ENCODE results near the gene TFPT. TPM values are rescaled to one million over a fixed set of nuclear protein-coding genes. Genes with fewer than 3 reads are reported as not detected.
"Not testable (repeated sequence)": the region's sequence is repeated elsewhere in the genome, so short reads cannot be mapped to it uniquely, and the experiment has no call there.

The TFPT gene
- total RNA-seq, 1 experiment from 2014 or later = 26.6 TPM

GRCh38 chr19:54100561-54100960, 14.9 kb downstream of the TFPT start, which contains the start of gene OSCAR:
OSCAR (minus strand) TSS chr19:54100803; CDS start chr19:54100792, 11 bp downstream.
- H2BK15ac ChIP-seq (ENCODE audit: low read depth, low read length) = no peak within 1 kb of the TSS
- no peak within 1 kb of the TSS for H2AK5ac ChIP-seq (ENCODE audit: insufficient read length, low read length)
- H3K79me1 ChIP-seq (ENCODE audit: insufficient read depth, low read depth, low read length, poor library complexity, severe bottlenecking) = peaks cover 4% of the 10 kb centered on the region
- H3K36me3 Mint-ChIP-seq (ENCODE audit: insufficient read depth in 1 of 3, low read depth in 3 of 3) = peaks cover 3 to 12% (median 8%) of the 10 kb centered on the region in 3 experiments
- H3K9ac ChIP-seq (ENCODE audit: extremely low read depth, insufficient read length, low read length) = no peak within 1 kb of the TSS
- H3K4me2 ChIP-seq (ENCODE audit: insufficient read depth, insufficient read length, low read length) = no peak within 1 kb of the TSS
- WGBS (ENCODE audit: extremely low coverage, insufficient read length, low lambda C conversion rate) = no CpG with 5 or more reads among the region's 5 CpGs
- peaks cover 1% of the 10 kb centered on the region; the same call in 1 of the 2 replicates for H3K79me2 ChIP-seq (ENCODE audit: insufficient read depth, low read length)
- no peak within 1 kb of the TSS for H2AFZ ChIP-seq (ENCODE audit: low read length)
- no peaks in the 10 kb centered on the region for H3K9me3 ChIP-seq (ENCODE audit: control insufficient read depth, low read depth, low read length)
- peaks cover 9% of the 10 kb centered on the region for H3K23me2 ChIP-seq (ENCODE audit: insufficient read length, low read depth, low read length, poor library complexity, severe bottlenecking)
- no peak within 1 kb of the TSS for H2BK12ac ChIP-seq (ENCODE audit: insufficient read length, low read depth, low read length)
- no peak within 1 kb of the TSS for H3K23ac ChIP-seq (ENCODE audit: insufficient read length, low read depth, low read length)
- H3K27ac ChIP-seq (ENCODE audit: insufficient read length, low read depth, low read length) = no peak within 1 kb of the TSS
- peaks cover 12% of the 10 kb centered on the region for H3K27me3 Mint-ChIP-seq (ENCODE audit: low read depth)
- no peak for TF ChIP-seq CTCF (conservative IDR thresholded peaks at IDR 0.05)
- no peak within 1 kb of the TSS for H4K91ac ChIP-seq (ENCODE audit: insufficient read length, low read depth, low read length)
- no peak within 1 kb of the TSS for H3T11ph ChIP-seq (ENCODE audit: low read length)
- no peak within 1 kb of the TSS for H4K8ac ChIP-seq (replicated peaks; ENCODE audit: insufficient read length, low read depth, low read length)
- H2BK5ac ChIP-seq (ENCODE audit: insufficient read length, low read length) = no peak within 1 kb of the TSS
- H4K20me1 ChIP-seq (ENCODE audit: control insufficient read depth, insufficient read depth, insufficient read length) = no peaks in the 10 kb centered on the region
- no peak within 1 kb of the TSS for H3K56ac ChIP-seq (ENCODE audit: insufficient read length, low read depth, low read length)
- no peaks in the 10 kb centered on the region; a peak in 1 of 5 replicates for H3K9me3 Mint-ChIP-seq
- H3K4me1 Mint-ChIP-seq = peaks cover 11 to 21% of the 10 kb centered on the region in 2 experiments
- DNase-seq = no peak
- H3K4me3 Mint-ChIP-seq = peak within 1 kb of the TSS in 1 of 2 experiments; percentile 53; a peak in 2 of 5 replicates
- no peak within 1 kb of the TSS for H3K18ac ChIP-seq (ENCODE audit: insufficient read length, low read depth, low read length)
- no peak within 1 kb of the TSS for H3K14ac ChIP-seq (ENCODE audit: insufficient read depth, low read length)
- H3K27me3 ChIP-seq (ENCODE audit: insufficient read depth, low read length) = no peaks in the 10 kb centered on the region; the same call in 1 of the 2 replicates
- H3K27ac Mint-ChIP-seq = peak within 1 kb of the TSS; percentile 61 to 80 (median 79); a peak in 4 of 7 replicates
- no peak within 1 kb of the TSS for H2BK20ac ChIP-seq (ENCODE audit: low read depth, low read length, poor library complexity, severe bottlenecking)
- no peak within 1 kb of the TSS for H3K4ac ChIP-seq (ENCODE audit: low read depth, low read length)
- H4K5ac ChIP-seq (ENCODE audit: insufficient read length, low read depth, low read length) = no peak within 1 kb of the TSS
- no peaks in the 10 kb centered on the region for H3K4me1 ChIP-seq (ENCODE audit: insufficient read depth, low read length)
- no peak within 1 kb of the TSS for H2BK120ac ChIP-seq (ENCODE audit: low read depth, low read length, poor library complexity, severe bottlenecking)

- not testable (repeated sequence) for H3K9ac ChIP-seq (ENCODE audit: extremely low read depth, insufficient read length, low read length); H3K36me3 Mint-ChIP-seq (ENCODE audit: insufficient read depth in 1 of 3, low read depth in 3 of 3); H3T11ph ChIP-seq (ENCODE audit: low read length); H3K23ac ChIP-seq (ENCODE audit: insufficient read length, low read depth, low read length); H3K4ac ChIP-seq (ENCODE audit: low read depth, low read length); H2BK5ac ChIP-seq (ENCODE audit: insufficient read length, low read length); H2BK15ac ChIP-seq (ENCODE audit: low read depth, low read length); H3K9me3 ChIP-seq (ENCODE audit: control insufficient read depth, low read depth, low read length); H2BK120ac ChIP-seq (ENCODE audit: low read depth, low read length, poor library complexity, severe bottlenecking); H3K18ac ChIP-seq (ENCODE audit: insufficient read length, low read depth, low read length); H2AFZ ChIP-seq (ENCODE audit: low read length); H3K27ac ChIP-seq (ENCODE audit: insufficient read length, low read depth, low read length); H4K20me1 ChIP-seq (ENCODE audit: control insufficient read depth, insufficient read depth, insufficient read length); H3K56ac ChIP-seq (ENCODE audit: insufficient read length, low read depth, low read length); DNase-seq; H4K91ac ChIP-seq (ENCODE audit: insufficient read length, low read depth, low read length); H3K79me1 ChIP-seq (ENCODE audit: insufficient read depth, low read depth, low read length, poor library complexity, severe bottlenecking); H3K14ac ChIP-seq (ENCODE audit: insufficient read depth, low read length); H3K9me3 Mint-ChIP-seq; H3K79me2 ChIP-seq (ENCODE audit: insufficient read depth, low read length); H2BK12ac ChIP-seq (ENCODE audit: insufficient read length, low read depth, low read length); H4K5ac ChIP-seq (ENCODE audit: insufficient read length, low read depth, low read length); H3K27me3 ChIP-seq (ENCODE audit: insufficient read depth, low read length); H2AK5ac ChIP-seq (ENCODE audit: insufficient read length, low read length); H3K4me2 ChIP-seq (ENCODE audit: insufficient read depth, insufficient read length, low read length); H3K4me3 Mint-ChIP-seq; H3K4me1 ChIP-seq (ENCODE audit: insufficient read depth, low read length); H4K8ac ChIP-seq (replicated peaks; ENCODE audit: insufficient read length, low read depth, low read length); H3K23me2 ChIP-seq (ENCODE audit: insufficient read length, low read depth, low read length, poor library complexity, severe bottlenecking); H2BK20ac ChIP-seq (ENCODE audit: low read depth, low read length, poor library complexity, severe bottlenecking)
- peak overlapping the region; percentile 61 to 80 (median 79); a peak in 3 of 7 replicates for H3K27ac Mint-ChIP-seq
- peaks cover 11 to 23% of the 10 kb centered on the region in 2 experiments for H3K4me1 Mint-ChIP-seq
- peaks cover 19% of the 10 kb centered on the region for H3K27me3 Mint-ChIP-seq (ENCODE audit: low read depth)
- no CpG with 5 or more reads among the region's 9 CpGs for WGBS (ENCODE audit: extremely low coverage, insufficient read length, low lambda C conversion rate)
These were observed 15.6 kb downstream of the TFPT start for GRCh38 chr19:54099903-54100255.

Data from H9 (cell line).